RPMI7951 (cell line): Measurements from ENCODE around the gene GALNT2. TPM values are rescaled to one million over a fixed set of nuclear protein-coding genes. Genes with fewer than 3 reads are reported as not detected.

Source experiments
- DNase-seq: peaks from one replicate; pipeline ENCODE4 v3.0.0-alpha.2; 2012; ENCODE audit warnings: low read depth
- total RNA-seq: library from RNA; depleted of rRNA; stranded (reverse); fragments of >200 nt; shearing (Covaris generic); gene quantifications from 2 replicates; pipeline ENCODE4 v1.2.3, GENCODE V29; 2014; rRNA removed

Gene GALNT2
- total RNA-seq = 26.6 and 33.3 TPM in 2 replicates

DNA sequence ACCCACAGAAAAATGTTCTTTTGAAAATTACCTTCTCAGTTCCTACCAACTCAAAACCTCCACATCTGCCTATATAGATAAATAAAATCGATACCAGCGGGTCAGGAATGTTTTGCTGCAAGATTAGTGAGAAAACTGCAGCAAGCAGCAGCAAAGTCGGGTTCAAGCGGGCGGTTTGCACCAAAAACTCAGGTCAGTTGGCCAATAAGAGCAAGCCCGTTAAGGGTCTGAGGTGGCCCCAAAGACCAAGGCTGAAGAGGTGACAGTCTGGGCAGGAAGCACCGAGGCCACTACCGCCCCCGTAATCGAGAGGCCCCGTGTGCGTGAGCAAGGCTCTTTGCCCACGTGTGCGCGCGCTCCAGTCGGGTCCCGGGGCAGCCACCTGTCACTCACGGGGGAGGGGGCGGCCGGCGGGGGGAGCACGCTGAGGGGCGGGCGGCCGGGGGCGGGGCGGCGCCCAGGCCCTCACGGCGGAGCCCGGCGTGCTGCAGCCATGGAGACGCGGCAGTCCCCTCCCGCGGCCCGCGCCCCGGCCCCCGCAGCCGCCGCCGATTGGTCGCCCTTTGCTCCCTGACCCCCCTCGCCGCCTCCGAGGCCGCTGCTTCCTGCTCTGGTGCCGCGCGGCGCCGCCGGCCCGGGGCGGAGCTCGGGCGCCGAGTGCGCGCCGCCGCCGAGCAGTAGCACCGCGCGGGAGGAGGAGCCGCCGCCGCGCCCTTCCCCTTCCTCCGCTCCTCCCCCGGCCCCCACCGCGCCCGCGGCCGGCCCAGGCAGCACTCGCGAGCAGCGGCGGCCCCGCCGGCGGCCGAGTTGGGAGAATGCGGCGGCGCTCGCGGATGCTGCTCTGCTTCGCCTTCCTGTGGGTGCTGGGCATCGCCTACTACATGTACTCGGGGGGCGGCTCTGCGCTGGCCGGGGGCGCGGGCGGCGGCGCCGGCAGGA, at the start of gene GALNT2:
TSS of gene GALNT2 (plus strand) at position 773 of the 939 bp plus-strand sequence. CDS start at position 816, 43 bp downstream.
- peak; percentile 84 for DNase-seq

DNA sequence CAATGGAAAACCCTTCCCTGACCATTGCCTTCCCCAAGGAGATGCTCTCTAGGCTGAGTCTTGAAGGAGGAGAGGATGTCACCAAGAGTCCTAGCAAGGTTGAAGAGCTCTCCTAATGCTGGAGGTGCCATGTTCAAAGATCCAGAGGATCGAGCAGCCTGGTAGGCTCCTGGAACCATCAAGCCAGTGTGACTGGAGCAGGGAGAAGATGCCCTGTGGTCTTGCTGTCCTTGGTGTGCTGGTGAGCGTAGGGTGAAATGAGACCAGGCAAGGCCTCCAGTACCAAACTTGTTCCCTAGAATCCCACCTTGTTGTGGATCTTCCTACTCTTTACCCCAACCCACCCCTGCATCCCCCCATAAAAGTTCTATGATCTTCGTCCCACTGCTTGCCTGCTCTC, 46.6 kb upstream of the GALNT2 start:
- no peak for DNase-seq

- no peak for DNase-seq
These were observed 44.2 kb upstream of the GALNT2 start for GRCh38 chr1:230022666-230023380.

- no peak for DNase-seq
These were observed 41.4 kb upstream of the GALNT2 start for GRCh38 chr1:230025686-230026085.

GRCh38 chr1:230026139-230026538, 40.9 kb upstream of the GALNT2 start:
- DNase-seq = no peak

- no peak for DNase-seq
These were observed 40.5 kb upstream of the GALNT2 start for GRCh38 chr1:230026572-230026971.

DNA sequence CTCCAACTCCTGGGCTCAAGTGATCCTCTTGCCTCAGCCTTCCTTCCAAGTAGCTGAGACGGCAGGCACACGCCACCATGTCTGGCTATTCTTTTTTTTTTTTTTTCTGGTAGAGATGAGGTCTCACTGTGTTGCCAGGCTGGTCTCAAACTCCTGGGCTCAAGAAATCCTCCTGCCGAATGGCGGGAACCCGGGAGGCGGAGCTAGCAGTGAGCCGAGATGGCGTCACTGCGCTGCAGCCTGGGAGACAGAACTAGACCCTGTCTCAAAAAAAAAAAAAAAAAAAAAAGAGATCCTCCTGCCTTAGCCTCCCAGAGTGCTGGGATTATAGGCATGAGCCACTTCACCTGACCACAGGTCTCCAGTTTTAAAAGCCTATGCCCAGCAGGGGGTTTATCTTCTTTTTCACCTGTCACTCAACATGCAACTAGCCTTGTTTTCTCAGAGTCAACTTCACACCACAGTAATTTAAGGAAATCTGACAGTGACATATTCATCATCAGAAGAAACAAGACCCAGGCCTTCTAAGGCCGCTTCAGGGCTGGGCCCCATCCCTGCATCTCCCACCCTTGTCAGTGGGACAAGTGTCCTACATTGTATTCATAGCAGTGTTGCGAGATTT, 38.3 kb upstream of the GALNT2 start:
- DNase-seq = no peak

- no peak for DNase-seq
These were observed 37.6 kb upstream of the GALNT2 start for GRCh38 chr1:230029244-230029941.

DNA sequence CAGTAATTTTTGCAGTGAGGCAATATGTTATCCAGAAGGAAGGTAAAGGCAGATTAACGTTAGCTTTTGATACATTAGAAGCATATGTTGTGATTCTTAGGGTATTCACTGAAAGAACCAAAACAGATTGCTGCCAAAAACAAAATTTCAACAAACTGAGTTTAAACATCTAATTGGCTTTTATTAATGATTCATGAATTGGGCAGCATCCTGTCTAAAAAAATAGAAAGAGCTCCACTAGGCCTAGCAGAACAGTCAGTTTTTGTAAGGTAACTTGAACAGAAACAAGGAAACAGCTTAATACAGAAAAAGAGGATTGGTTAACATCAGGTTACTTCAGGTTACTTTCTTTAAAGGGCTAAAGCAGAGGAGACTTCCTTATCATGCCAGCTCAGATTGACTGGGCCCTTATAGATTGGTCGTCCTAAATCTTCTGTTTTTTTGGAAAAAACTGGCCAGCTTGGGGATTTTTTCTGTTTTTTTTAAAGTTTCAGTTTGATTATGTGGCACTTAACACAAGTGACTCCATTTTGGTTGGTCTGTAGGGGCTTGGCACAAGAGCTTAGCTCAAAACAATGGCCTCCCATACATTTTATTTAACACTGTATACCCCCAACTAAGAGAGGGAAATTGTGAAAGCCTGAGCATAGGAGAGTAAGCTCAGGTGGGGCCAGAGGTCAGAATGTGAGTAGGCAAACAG, 36.8 kb upstream of the GALNT2 start:
- DNase-seq = no peak

DNA sequence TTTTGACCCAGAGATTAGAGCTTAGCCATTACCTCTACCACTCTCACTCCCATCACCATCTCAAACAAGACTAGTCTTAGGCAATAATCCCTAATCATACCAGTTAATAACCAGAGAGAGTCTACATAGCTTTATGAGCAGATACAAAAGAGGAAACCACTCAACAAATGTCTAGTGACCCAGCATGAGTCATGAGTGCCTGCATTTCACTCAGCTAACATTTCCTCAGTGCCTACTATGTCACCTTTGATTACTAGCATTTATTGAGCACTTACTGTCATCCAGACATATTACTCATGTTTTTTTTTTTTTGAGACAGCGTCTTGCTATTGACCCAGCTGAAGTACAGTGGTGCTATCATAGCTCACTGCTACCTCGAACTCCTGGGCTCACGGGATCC, 35.9 kb upstream of the GALNT2 start:
- DNase-seq = peak; percentile 42

DNA sequence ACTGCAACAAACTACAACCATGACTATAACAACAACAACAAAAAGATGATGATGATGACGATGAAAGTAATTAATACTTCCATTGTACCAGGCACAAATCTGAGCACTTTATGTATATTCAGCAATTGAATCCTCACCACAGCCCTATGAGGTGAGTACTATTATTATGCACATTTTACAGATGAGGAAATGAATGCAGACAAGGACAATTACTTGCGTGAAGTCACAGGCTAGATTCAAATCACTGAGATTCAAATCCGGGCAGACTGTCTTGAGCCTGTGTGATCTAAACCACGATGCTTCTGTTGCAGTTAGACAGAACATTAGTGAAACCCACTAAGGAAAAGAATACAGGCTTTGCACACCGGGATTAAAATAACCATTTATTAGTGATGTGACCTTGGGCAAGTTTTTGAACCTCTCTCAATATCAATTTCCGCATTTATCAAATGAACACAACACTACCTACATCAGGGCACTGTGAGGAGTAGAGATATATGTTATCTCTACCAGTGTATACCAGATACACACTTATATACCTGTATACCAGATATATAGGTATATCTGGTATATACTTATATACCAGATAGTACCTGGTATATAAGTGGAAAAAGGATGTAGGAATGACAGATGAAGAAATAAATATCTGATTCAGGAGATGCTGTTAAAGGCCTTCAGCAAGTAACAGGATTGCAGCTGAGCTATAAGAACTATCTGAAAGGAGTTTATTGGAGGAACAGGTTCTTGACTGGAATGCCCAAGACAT, 34.3 kb upstream of the GALNT2 start:
- DNase-seq = no peak

- DNase-seq = no peak
These were observed 29.8 kb upstream of the GALNT2 start for GRCh38 chr1:230037261-230037660.

GRCh38 chr1:230040440-230040839, 26.6 kb upstream of the GALNT2 start:
- DNase-seq = no peak

GRCh38 chr1:230043081-230043480, 24.0 kb upstream of the GALNT2 start:
- no peak for DNase-seq

GRCh38 chr1:230044729-230045128, 22.3 kb upstream of the GALNT2 start:
- DNase-seq = no peak

- peak; percentile 41 for DNase-seq
These were observed 19.7 kb upstream of the GALNT2 start for GRCh38 chr1:230047114-230047865.

DNA sequence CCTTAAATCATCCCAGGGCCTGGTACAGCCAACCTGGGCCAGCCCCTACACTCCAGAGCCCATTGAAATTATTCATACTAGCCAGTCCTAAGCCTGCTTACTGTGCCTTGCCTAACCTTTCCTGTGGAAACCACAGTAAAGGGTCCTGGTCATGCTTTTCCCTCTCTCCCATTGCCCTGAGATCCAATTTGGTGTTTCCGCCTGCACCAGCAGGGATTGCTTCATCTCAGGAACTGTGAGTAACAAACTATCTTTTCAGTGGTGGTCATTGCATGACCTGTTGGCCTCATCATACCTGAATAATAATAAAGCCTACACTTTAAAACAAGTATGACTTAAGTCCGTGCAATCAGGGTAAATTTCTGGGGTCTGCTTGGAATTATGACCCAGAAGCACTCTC, 18.7 kb upstream of the GALNT2 start:
- DNase-seq = peak; percentile 28

- DNase-seq = no peak
These were observed 18.1 kb upstream of the GALNT2 start for GRCh38 chr1:230048922-230049321.

- no peak for DNase-seq
These were observed 17.3 kb upstream of the GALNT2 start for GRCh38 chr1:230049731-230050130.
